GM19238 (cell line): Measurements from ENCODE around the gene KCTD3.

Experiments used
- DNase-seq: peaks from one replicate; pipeline ENCODE4 v3.0.0; 2011; ENCODE audit warnings: low spot score; ENCODE audit not compliant: insufficient read length

KCTD3 gene

GRCh38 chr1:215605011-215605621, 38.0 kb downstream of the KCTD3 start:
- no peak for DNase-seq

- no peak for DNase-seq
These were observed 38.9 kb downstream of the KCTD3 start for GRCh38 chr1:215606036-215606435.

DNA sequence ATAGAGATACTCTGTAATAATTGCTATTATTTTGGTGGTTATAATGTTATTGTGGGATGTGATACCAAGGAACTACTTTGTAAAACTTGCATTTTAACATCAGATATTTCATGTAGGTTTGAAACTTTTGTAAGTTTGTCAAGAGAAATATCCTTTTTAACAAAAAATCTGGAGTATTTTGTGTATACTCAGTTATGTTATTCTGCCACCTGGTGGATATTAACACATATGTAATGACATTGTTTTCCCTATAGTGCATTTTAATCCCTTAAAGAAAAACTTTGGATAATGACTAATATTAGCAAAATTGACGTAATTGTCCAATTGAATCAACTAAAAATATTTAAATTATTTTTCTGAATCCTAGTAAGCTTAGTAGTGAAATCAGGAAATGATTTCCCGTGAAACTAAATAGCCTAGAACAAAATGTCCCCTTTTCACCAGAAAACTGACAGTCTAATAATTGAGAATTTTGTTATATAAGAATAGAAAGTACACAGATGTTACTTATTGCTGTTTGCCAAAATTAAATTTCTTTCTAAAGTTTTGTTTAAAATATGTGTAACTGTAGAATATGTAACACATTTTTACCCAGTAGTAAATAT, 39.6 kb downstream of the KCTD3 start:
- no peak for DNase-seq

GRCh38 chr1:215607412-215607811, 40.3 kb downstream of the KCTD3 start:
- no peak for DNase-seq

DNA sequence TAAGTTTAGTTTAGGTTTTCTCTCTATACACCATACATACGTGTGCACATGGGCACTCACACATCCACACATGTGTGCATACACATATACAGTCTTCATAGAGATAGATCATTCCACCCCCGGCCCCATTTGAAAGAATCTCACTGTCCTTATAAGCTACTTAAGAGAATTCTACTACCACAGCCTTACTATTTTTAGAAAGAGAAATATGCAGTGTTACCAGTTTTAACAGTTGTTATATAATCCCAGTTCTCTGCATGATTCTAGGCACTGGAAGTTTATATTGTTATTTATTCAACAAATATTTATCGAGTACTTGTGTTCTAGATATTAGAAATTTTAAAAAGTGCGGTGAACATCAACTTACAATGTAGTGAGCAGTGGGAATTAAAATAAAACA, 41.5 kb downstream of the KCTD3 start:
- DNase-seq: no peak

DNA sequence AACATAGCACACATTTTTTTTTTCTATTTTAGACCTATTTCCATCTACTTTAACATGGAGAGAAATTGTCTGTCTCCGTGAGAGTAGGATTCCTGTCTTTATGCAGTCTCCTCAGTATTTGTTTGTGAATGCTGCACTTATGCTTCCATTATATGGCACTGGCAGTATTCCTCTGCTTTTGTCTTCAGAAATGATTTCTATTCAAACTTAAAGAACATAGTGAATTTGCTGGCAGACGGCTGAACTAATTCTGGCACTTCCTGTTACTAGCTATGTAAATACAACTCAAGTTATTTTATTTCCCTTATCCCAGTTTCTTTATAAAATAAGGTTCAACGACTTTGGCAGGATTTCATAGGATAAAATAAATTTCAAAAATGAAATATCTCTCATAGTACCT, 45.3 kb downstream of the KCTD3 start:
- DNase-seq: no peak

DNA sequence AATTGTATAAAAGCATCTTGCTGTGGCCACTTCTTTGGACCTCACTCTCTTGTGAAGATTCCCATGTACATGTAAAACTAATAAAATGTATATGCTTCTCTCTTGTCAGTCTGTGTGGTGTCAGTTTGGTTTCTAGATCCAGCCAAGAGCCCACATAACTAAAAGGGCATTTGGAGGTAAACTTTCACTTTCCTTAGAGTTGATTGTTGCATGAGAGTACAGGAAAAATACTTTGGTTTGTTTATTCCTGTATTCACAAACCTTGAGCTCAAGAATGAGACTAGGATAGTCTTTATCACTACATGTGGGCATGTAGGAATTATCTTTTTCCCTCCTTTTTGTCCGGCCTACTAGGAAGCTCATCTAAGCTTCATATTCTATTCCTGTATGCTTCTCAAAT, 50.9 kb downstream of the KCTD3 start:
- DNase-seq: no peak

- DNase-seq: no peak
These were observed 56.1 kb downstream of the KCTD3 start for GRCh38 chr1:215623162-215623561.

DNA sequence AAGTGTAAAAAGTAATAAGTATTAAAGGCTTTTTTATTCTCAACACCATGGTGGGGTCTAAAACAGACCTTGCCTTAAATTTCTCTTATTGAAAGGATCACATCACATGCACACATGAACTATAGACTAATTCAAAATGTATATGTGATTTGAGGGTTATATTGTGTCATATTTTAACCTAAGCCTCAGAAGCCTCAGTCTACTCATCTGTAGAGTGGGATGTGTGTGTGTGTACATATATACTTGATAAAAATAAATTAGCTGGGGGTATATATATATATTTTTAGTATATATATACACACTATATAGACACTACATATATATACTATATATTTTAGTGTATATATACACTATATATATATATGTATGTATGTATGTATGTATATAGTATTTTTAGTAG, 58.8 kb downstream of the KCTD3 start:
- no peak for DNase-seq

DNA sequence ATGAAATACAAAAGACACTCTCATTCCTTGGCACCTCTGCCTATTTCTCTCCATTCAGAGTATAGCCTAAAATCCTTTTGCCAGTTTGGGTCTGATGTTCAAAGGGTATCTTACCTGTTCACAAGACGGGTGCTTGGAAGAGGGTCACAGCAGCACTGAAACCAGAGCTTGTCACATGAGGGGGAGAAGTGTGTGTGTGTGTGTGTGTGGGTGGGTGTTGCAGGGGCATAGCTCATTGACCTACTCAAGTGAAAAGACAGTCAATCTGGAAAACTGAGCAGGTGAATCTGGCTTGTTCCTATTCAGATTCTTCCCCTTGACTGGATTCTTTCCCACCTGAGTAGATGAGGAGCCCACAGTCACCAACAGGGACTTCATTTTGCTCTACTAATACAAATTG, 63.9 kb downstream of the KCTD3 start:
- no peak for DNase-seq

- no peak for DNase-seq
These were observed 64.4 kb downstream of the KCTD3 start for GRCh38 chr1:215631489-215631888.

GRCh38 chr1:215635827-215636226, 68.7 kb downstream of the KCTD3 start:
- DNase-seq: no peak

DNA sequence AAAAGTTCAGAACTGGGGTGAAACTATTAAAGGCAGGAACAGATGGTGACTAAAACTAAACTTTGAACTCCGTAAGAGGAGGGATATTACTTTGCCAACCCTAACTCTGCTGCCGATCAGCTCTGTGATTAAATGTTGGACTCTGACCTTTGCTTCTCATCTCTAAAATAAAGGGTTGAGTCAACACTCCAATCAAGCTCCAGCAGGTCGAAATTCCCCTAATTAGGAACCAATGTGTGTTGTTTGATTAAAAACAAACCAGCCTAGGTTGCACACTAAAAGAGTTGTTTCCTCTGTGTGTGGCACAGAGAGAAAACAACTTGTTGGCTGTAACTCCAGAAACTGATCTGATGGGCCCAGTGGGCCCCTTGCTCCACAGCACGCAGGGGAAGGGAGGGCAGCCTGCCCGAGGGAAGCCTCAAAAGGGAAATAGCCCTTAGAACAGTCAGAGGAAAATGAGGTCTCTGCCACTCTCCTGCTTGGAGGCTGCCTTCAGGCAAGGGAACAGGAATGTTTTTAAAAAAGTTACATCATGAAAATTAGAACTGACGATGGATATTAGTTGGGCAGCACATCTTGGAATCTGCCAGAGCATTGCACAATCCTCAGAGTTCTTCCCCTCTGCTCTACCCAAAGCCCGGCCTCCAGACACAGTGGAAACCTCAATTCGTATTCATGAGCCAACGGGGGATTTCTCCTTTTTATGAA, 69.3 kb downstream of the KCTD3 start:
- no peak for DNase-seq

- DNase-seq: no peak
These were observed 70.0 kb downstream of the KCTD3 start for GRCh38 chr1:215637041-215637573.

DNA sequence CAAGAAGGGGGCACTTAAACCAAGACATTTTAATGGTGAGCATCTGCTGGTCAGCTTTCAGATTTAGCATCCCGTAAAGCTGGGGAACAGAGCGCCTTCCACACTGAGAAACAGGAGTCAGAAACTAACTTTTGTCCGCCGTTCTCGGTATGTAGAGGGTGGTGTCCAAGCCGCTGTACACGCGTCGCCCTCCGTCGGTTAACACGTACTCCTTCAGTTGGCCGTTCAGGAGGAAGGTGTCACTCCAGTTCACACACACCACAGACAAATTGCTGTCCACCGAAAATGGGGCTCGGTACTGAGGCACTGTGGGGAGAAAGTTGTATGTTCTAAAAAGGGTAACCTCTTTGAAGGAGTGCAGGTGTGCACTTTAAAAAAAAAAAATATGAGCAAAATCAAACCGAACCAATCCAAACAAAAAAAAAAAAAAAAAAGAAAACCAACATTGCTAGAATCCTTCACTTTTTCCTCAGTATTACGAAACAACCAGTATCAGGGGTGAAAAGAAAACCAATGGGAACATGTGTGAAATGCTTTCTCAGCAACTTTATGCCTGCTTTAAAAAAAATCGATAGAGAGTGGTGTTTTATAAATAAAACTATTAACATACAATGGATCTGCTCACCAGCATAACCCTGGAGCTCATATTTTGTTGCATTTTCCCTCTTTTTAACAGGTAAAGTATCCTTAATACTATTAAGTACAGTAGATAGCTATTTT, 73.5 kb downstream of the KCTD3 start:
- no peak for DNase-seq

DNA sequence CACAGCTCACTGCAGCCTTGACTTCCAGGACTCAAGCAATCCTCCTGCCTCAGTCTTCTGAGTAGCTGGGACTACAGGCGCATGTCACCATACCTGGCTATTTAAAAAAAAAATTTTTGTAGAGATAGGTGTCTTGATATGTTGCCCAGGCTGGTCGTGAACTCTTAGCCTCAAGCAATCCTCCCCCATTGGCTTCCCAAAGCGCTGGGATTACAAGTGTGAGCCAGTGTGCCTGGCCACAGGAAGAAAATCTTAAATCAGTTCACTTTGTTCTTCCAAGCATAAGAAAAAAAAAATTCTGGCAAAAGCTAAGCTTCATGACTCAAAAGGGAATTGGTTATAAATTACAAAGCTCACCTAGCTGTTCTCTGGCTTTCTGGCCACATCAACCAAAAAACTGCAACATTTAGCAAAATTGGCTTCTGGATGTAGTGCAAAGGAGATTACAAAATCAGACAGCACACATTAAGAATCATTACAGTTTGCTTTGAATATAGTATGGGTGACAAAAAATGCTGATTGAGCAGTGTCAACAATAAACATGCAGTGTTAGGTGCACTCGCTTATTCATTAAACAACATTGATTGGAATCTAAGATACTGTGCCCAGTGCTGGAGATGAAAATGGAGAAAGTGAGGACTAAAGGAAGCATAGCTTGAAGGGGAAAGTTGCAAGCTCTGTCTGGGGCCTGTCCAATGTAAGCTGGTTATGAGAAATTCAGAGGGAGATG, 76.7 kb downstream of the KCTD3 start:
- no peak for DNase-seq

DNA sequence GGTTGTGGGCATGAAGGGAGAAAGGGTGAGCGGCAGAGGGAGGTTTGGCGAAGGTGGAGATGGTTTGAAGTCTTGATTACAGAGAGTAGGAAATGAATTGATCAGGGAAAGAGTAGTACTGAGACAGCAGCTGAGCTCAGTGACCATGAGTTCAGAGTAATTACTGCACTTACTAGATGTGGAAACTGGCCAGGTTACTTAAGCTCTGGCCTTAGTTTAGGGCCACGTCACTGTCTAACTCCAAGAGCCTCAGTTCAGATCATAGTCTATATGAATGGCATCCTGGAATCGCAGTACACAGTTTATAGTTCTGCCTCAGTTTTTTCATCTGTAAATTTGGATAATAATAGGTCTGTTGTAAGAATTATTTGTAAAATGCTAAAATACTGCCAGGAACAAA, 78.1 kb downstream of the KCTD3 start:
- no peak for DNase-seq

GRCh38 chr1:215645861-215646260, 78.8 kb downstream of the KCTD3 start:
- DNase-seq: no peak

GRCh38 chr1:215647738-215648137, 80.6 kb downstream of the KCTD3 start:
- DNase-seq: no peak

- no peak for DNase-seq
These were observed 81.9 kb downstream of the KCTD3 start for GRCh38 chr1:215648957-215649356.

DNA sequence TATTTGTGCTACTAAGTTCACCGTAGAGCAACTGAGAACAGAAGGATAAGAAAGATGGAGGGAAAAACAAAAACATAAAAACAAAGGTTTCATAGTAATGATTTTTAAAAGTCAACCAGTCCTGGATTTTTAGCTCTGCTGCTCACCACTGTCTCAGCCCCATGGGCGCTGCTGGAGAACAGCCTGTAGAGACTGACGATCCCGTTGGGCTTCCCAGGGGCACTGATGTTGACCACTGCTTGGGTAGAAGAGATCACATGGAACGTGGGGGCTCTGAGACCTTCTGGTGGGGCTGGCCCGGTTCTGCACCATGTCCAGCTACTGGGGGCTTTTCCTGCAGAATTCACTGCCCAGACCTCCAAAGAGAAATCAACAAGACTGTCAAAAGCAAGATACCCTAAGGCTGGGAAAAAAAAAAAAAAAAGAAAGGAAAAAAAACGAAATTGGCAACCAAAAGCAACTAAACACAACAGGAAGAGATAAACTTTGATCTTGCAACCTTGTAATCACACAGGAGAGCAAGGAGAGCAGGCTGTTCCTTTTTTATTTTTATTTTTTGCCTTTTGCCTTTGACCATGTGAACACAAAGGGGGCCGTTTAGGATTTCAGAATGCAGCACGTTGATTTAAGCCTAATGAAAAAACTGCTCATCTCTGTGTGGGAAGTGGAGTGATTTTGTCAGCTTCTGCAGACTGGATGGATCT, 83.5 kb downstream of the KCTD3 start:
- DNase-seq: no peak
